Activated T-cell treated with anti-CD3 and anti-CD28 coated beads for 1 hour (primary cell): ENCODE data around the gene COL6A1.
"Not testable (repeated sequence)": the region's sequence is repeated elsewhere in the genome, so short reads cannot be mapped to it uniquely, and the experiment has no call there.

ENCODE experiments used
- DNase-seq: peaks from one replicate; pipeline ENCODE4 v3.0.0-alpha.2; 2020; ENCODE audit warnings: low read depth

COL6A1 gene

GRCh38 chr21:45947296-45947695, 34.3 kb upstream of the COL6A1 start:
- DNase-seq = no peak

DNA sequence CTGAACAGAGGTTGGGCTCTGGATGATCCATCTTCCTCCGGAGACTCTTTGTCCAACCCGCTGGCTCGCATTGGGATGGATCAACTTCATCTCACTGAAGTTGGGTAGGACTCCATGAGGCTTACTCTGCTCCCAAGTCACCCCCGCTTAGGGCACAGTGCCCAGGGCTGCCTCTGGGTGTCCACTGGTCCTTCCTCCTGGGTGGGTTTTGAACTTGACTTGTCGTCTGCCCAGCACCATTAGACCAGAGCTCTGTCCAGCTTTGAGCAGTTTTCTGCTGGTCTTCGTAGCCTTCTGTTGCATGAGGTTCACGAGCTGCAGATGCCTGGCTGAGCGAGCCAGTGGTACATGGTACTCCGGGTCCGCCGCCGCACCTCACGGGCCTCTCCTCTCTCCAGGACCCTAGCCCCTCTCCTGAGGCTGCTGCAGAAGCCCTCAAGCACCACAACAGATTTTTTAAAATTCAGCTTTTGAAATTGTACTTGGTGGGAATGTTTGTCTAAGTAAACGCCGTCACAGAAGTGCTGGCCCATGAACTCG, 33.8 kb upstream of the COL6A1 start:
- no peak for DNase-seq

DNA sequence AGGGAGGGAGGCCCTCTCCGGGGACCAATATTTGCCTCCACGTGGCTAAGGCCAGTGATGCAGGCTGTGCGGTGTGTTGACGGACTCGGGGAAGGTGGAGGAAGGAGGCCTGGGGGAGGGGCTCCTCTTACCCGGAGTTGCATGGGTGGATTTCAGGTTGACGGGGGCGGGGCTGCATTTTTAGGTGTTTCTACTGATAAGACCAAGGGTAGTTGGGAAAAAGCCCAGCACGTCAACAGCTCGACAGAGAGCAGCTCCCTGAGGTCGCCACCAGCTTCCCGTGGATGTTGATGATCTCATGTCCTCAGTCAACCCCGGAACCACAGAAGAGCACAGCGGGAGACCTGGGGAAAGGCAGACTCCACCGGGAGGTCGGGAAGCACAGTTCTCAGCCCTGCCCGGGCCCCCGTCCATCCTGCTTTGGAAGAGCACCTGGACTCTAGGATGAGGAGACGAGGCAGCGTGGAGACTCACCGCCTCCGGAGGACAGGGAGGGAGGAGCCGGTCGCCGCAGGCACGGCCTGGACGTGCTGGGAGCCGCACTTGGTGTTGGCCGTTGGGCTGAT, 32.9 kb upstream of the COL6A1 start:
- no peak for DNase-seq

DNA sequence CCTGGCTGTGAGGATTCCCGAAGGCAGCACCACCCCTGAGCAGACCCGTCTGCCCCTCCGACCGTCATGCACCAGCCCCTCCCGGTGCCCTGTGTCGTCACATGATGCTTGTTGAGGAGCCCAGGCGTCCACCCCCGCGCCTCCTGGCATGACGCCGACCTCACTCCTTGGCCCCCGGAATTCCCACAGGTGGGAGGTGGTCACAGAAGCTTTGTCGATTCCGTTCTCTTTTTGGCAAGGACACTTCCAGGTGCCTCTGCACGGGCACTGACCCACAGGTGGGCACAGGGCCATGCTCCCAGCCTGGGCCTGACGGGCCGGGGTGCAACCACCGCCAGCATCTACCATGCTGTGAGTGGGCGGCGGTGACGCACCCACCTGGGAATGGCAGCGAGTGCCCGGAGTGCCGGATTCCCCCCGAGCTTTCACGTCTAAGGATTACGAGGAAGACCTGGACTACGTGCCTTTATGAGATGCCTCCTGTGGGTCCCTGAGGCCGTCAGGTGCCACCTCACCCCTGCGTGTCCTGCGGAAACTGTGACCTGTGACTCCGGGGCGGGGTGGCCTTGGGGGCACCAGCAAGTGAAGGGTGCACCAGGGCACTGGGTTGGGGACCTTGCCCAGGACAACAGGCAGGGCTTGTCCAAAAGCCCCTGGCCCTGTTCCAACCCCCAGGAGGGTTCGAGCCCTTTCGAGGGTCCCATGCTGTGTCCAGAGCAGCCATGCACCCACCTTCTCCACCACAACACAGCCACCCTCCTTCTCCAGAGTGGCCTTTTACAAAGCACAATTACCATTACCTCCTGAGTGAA, 31.4 kb upstream of the COL6A1 start:
- DNase-seq = no peak

- DNase-seq = no peak
Observed at GRCh38 chr21:45950740-45951515, 30.6 kb upstream of the COL6A1 start.

- no peak for DNase-seq
Observed at GRCh38 chr21:45951676-45952075, 29.9 kb upstream of the COL6A1 start.

DNA sequence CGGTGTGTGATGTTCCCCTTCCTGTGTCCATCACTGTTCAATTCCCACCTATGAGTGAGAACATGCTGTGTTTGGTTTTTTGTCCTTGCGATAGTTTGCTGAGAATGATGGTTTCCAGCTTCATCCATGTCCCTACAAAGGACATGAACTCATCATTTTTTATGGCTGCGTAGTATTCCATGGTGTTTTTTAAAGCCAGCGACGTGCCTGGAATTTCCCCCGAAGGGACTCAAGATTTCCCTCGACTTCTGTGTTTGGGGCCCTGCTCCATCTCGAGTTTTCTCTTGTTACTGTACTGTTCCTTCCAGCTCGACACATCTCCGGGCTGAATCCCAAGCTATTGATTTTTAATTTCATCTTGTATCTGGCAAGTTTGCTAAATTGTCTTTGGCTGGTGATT, 29.0 kb upstream of the COL6A1 start:
- not testable (repeated sequence) for DNase-seq

GRCh38 chr21:45952974-45953373, 28.6 kb upstream of the COL6A1 start:
- DNase-seq = no peak

- DNase-seq = no peak
Observed at GRCh38 chr21:45954261-45954660, 27.3 kb upstream of the COL6A1 start.

GRCh38 chr21:45954921-45955320, 26.6 kb upstream of the COL6A1 start:
- DNase-seq = no peak

- DNase-seq = no peak
Observed at GRCh38 chr21:45957551-45957950, 24.0 kb upstream of the COL6A1 start.

DNA sequence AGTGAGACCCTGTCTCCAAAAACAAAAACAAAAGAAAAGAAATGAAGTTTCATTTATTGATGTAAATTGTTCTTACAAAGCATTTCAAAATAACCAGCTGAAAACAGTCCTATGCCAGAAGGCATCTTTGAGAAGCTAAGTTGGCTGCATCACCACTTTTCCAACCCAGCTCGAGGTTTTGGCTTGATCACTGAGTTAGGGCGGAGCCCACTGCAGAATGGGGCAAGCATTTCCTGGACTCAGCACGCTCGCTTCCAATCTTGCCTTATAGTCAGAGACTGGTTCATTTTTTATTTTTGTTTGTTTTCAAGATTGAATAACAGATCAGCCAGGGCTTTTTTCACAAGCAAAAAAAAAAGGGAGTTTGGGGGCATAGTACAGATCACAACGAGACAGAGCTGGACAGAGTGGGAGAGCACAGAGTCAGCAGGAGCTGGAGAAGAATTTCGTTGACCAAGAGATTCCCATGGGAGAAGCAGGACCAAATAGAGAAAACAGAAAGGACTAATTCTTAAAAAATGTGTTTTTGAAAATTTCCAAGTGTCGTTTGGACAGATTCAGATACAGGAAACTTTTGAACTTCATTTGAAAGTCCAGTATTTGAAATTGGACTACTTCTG, 23.5 kb upstream of the COL6A1 start:
- no peak for DNase-seq

DNA sequence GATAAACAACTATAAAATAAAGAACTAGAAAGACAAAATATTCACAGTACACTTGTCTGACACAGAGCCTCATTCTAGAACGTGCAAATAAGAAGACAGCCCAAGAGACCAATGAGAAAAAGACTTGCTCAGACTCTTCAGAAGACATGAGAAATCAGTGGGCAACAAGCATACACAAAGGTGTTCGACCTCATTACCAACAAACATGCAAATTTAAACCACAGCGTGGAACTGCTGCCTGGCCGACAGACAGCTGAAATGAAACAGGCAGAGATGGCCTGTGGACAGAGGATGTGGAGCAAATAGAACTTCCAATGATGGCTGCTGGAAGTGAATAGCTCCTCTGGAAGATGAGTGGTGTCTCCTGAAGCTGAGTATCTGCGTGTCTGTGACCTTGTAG, 22.4 kb upstream of the COL6A1 start:
- DNase-seq = no peak

GRCh38 chr21:45959779-45960390, 21.7 kb upstream of the COL6A1 start:
- DNase-seq = no peak

- not testable (repeated sequence) for DNase-seq
Observed at GRCh38 chr21:45961408-45961807, 20.2 kb upstream of the COL6A1 start.

DNA sequence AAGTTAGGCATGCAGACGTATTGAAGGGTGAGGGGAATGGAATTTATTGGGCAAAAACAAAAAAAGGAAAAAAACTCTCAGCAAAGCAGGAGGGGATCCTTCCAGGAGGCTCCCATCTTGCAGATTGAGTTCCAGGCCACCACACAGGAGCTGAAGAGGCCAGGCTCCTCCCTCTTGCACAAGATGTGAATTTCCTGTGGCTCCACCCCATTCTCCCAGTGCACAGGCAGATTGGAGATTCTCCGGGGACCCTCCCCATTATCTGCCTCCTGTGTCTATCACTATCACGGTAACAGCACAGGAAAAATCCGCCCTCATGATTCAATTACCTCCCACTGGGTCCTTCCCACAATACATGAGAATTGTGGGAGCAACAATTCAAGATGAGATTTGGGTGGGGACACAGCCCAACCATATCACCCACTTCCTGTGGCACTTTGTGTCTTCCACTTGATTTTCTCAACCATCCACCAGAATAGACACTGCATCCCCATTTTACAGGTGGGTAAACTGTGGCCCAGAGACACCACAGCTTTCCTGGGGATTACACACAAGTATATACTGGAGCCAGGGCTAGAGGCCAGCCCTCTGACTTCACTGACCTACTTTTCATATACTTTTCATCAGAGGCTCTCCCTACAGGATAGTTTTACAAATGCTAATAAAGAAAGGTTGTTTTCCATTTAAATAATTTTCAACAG, 18.9 kb upstream of the COL6A1 start:
- DNase-seq = no peak

GRCh38 chr21:45963232-45963570, 18.4 kb upstream of the COL6A1 start:
- DNase-seq = no peak

DNA sequence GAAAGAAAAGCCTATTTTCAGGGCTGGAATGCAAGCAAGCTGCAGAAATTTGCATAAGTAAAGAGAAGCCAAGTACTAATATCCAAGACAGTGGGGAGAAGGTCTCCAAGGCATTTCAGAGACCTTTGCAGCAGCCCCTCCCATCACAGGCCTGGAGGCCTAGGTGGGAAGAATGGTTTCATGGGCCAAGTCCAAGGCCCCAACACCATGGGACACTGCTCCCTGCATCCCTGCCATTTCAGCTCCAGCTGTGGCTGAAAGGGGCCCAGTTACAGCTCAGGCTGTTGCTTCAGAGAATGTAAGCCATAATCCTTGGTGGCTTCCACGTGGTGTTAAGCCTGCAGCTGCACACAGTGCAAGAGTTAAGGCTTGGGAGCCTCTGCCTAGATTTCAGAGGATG, 16.9 kb upstream of the COL6A1 start:
- no peak for DNase-seq

GRCh38 chr21:45965084-45965809, 16.3 kb upstream of the COL6A1 start:
- DNase-seq = no peak

DNA sequence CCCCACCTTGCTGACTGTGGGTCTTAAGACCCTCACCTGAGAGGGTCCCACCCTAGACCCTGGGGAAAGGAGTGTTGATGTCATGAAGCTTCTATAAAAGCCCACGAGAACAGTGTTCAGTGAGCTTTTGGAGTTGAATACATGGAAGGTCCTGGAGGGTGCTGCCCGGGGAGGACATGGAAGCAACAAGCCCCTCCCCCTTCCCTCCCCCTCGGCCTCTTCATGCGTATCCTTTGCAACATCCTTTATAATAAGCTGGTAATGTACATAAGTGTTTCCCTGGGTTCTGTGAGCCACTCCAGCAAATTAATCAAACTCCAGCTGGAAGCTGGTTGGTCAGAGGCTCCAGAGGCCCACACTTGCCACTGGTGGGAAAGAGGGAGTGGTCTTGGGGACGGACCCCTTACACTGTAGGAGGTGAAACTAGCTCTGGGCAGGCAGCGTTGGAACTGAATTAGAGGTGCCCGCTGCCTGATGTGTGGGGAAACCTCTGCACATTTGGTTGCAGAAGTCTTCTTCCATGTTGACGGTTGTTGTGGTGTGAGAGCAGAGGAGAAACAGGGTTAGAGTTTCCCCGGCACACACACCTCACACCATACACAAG, 14.7 kb upstream of the COL6A1 start:
- no peak for DNase-seq
